H1 (cell line): Measurements from ENCODE around the gene PLS3. TPM values are rescaled to one million over a fixed set of nuclear protein-coding genes. Genes with fewer than 3 reads are reported as not detected.
A peak's percentile ranks its signal among the peaks of the same experiment; 100 is the strongest.

ENCODE experiments used
- CTCF ChIA-PET: fragments of 300-600 bp; sonication (Branson Sonifier 250); formaldehyde crosslinking; loops from one replicate; lab custom pipeline; 2021; ENCODE audit not compliant: partially characterized antibody; lab: Charles Lee
- POLR2A ChIA-PET: fragments of 300-600 bp; sonication (Branson Sonifier 250); formaldehyde crosslinking; loops from one replicate; lab custom pipeline; 2021; ENCODE audit warnings: inconsistent platforms; ENCODE audit not compliant: partially characterized antibody; lab: Charles Lee
- DNase-seq, 2 experiments: peaks; one replicate each; pipeline versions ENCODE4 v3.0.0 to v3.0.0-alpha.2; 2010 to 2022; ENCODE audit warnings: low spot score in 2 of 2, low read depth in 1 of 2, mixed read lengths in 1 of 2
- FAIRE-seq: peaks from 2 replicates; lab custom pipeline; 2011; peaks lifted over from hg19 to GRCh38; lab: Jason Lieb, UNC
- H2AFZ ChIP-seq: 2 replicates; pipeline ENCODE4 v1.8.1; 2012; ENCODE audit warnings: low read length, inconsistent platforms
- H2AK5ac ChIP-seq: 2 replicates; pipeline ENCODE4 v1.6.1; 2013; ENCODE audit warnings: low read depth, low read length
- H2BK120ac ChIP-seq: replicated peaks from 2 replicates; pipeline ENCODE3; 2013; ENCODE audit warnings: low read depth, low read length, inconsistent platforms
- H2BK12ac ChIP-seq: 2 replicates; pipeline ENCODE4 v1.6.1; 2013; ENCODE audit warnings: low read depth, low read length
- H2BK15ac ChIP-seq: 2 replicates; pipeline ENCODE4 v1.6.1; 2013; ENCODE audit warnings: low read length
- H2BK20ac ChIP-seq: 2 replicates; pipeline ENCODE4 v1.6.1; 2013; ENCODE audit warnings: low read length
- H2BK5ac ChIP-seq: 2 replicates; pipeline ENCODE4 v1.6.1; 2013; ENCODE audit warnings: low read depth, low read length
- H3K14ac ChIP-seq: 2 replicates; pipeline ENCODE4 v1.6.1; 2013; ENCODE audit warnings: inconsistent platforms; ENCODE audit not compliant: insufficient read length
- H3K18ac ChIP-seq: 2 replicates; pipeline ENCODE4 v1.6.1; 2013; ENCODE audit warnings: low read length; ENCODE audit errors: extremely low read depth
- H3K23ac ChIP-seq: 2 replicates; pipeline ENCODE4 v1.6.1; 2013; ENCODE audit warnings: inconsistent platforms; ENCODE audit not compliant: insufficient read length
- H3K23me2 ChIP-seq: 2 replicates; pipeline ENCODE4 v1.6.1; 2013; ENCODE audit warnings: low read depth, low read length
- H3K27ac ChIP-seq: 2 replicates; pipeline ENCODE4 v1.6.1; 2011; ENCODE audit warnings: low read depth, low read length, inconsistent platforms
- H3K27me3 ChIP-seq, 4 experiments: replicated peaks in 1 of 4; 1 replicate in 1 of 4; 2 replicates in 3 of 4; pipeline versions ENCODE4 v1.6.1 to v1.8.1; 2011 to 2013; ENCODE audit warnings: low read length in 3 of 4, mild to moderate bottlenecking in 3 of 4, inconsistent platforms in 2 of 4, mixed read lengths in 2 of 4, moderate library complexity in 1 of 4; ENCODE audit not compliant: control insufficient read depth in 3 of 4, insufficient read depth in 3 of 4; ENCODE audit errors: extremely low read depth in 1 of 4
- H3K36me3 ChIP-seq, 4 experiments: 2 replicates each; pipeline versions ENCODE4 v1.6.1 to v1.8.1; 2011 to 2013; ENCODE audit warnings: mild to moderate bottlenecking in 4 of 4, low read length in 3 of 4, moderate library complexity in 2 of 4, control low read depth in 1 of 4, inconsistent platforms in 1 of 4; ENCODE audit not compliant: insufficient read depth in 4 of 4, control insufficient read depth in 2 of 4
- H3K4ac ChIP-seq: replicated peaks from 2 replicates; pipeline ENCODE3; 2013; ENCODE audit warnings: low read length, low read depth, mixed read lengths, inconsistent platforms; ENCODE audit not compliant: insufficient read length
- H3K4me1 ChIP-seq, 4 experiments: replicated peaks in 1 of 4; 1 replicate in 1 of 4; 2 replicates in 3 of 4; pipeline versions ENCODE4 v1.6.1 to v1.8.1; 2011 to 2013; ENCODE audit warnings: low read length in 3 of 4, inconsistent platforms in 2 of 4, mixed read lengths in 1 of 4; ENCODE audit not compliant: insufficient read depth in 4 of 4, control insufficient read depth in 3 of 4
- H3K4me2 ChIP-seq, 2 experiments: 2 replicates each; pipeline versions ENCODE4 v1.6.1 to v1.8.1; 2011 to 2013; ENCODE audit warnings: low read depth in 2 of 2, low read length in 2 of 2, control low read depth in 1 of 2, inconsistent platforms in 1 of 2, mild to moderate bottlenecking in 1 of 2; ENCODE audit not compliant: insufficient read depth in 1 of 2
- H3K4me3 ChIP-seq, 4 experiments: fragments of 200-600, 300-600 bp in 1 of 4; sonication (generic), shearing (Covaris generic), sonication (Bioruptor Twin) in 1 of 4; 2 replicates each; pipeline versions ENCODE4 v1.5.1 to v1.8.1; 2011 to 2016; ENCODE audit warnings: low read length in 4 of 4, low read depth in 3 of 4, control low read depth in 2 of 4, inconsistent platforms in 2 of 4, mild to moderate bottlenecking in 2 of 4, mixed read lengths in 1 of 4, moderate library complexity in 1 of 4; ENCODE audit not compliant: insufficient read depth in 2 of 4; ENCODE audit errors: extremely low read depth in 1 of 4
- H3K56ac ChIP-seq: replicated peaks from 2 replicates; pipeline ENCODE3; 2013; ENCODE audit warnings: low read depth, mild to moderate bottlenecking, mixed read lengths, low read length, inconsistent platforms; ENCODE audit not compliant: insufficient read length
- H3K79me1 ChIP-seq: 2 replicates; pipeline ENCODE4 v1.6.1; 2013; ENCODE audit warnings: low read depth, low read length, control low read depth
- H3K79me2 ChIP-seq, 2 experiments: 2 replicates each; pipeline versions ENCODE4 v1.6.1 to v1.8.1; 2012 to 2013; ENCODE audit warnings: low read length in 2 of 2, mild to moderate bottlenecking in 2 of 2, inconsistent platforms in 1 of 2; ENCODE audit not compliant: insufficient read depth in 2 of 2, control insufficient read depth in 1 of 2
- H3K9ac ChIP-seq, 4 experiments: replicated peaks in 1 of 4; 1 replicate in 1 of 4; 2 replicates in 3 of 4; pipeline versions ENCODE4 v1.6.1 to v1.8.1; 2011 to 2013; ENCODE audit warnings: low read depth in 3 of 4, low read length in 3 of 4, control low read depth in 2 of 4, mild to moderate bottlenecking in 2 of 4, moderate library complexity in 2 of 4, inconsistent platforms in 1 of 4; ENCODE audit errors: extremely low read depth in 1 of 4
- H3K9me3 ChIP-seq, 2 experiments: 2 replicates each; pipeline versions ENCODE4 v1.6.1 to v1.8.1; 2012 to 2013; ENCODE audit warnings: mild to moderate bottlenecking in 2 of 2, moderate library complexity in 2 of 2, control low read depth in 1 of 2, inconsistent platforms in 1 of 2, low read depth in 1 of 2, low read length in 1 of 2, mixed read lengths in 1 of 2; ENCODE audit not compliant: insufficient read depth in 2 of 2
- H4K20me1 ChIP-seq, 2 experiments: replicated peaks in 1 of 2; 2 replicates each; pipeline versions ENCODE3 to v1.8.1; 2011 to 2013; ENCODE audit warnings: inconsistent platforms in 2 of 2, low read length in 2 of 2, mild to moderate bottlenecking in 1 of 2; ENCODE audit not compliant: insufficient read depth in 2 of 2, control insufficient read depth in 1 of 2
- H4K5ac ChIP-seq: 2 replicates; pipeline ENCODE4 v1.6.1; 2013; ENCODE audit warnings: low read length, low read depth, mixed read lengths, inconsistent platforms; ENCODE audit not compliant: insufficient read length
- H4K8ac ChIP-seq: 2 replicates; pipeline ENCODE4 v1.8.0; 2013; ENCODE audit warnings: mild to moderate bottlenecking, moderate library complexity, low read length, inconsistent platforms; ENCODE audit not compliant: insufficient read depth; ENCODE audit errors: extremely low read depth
- H4K91ac ChIP-seq: replicated peaks from 2 replicates; pipeline ENCODE3; 2013; ENCODE audit warnings: low read length, mixed read lengths, inconsistent platforms; ENCODE audit not compliant: insufficient read length
- BACH1 ChIP-seq: IDR thresholded peaks from 2 replicates; pipeline ENCODE4 v1.6.1; 2012; ENCODE audit warnings: low read length, improper control_type of control experiment
- FOSL1 ChIP-seq: IDR thresholded peaks from 2 replicates; pipeline ENCODE4 v1.6.1; 2011; ENCODE audit warnings: mild to moderate bottlenecking, low read depth, low read length, moderate library complexity; ENCODE audit not compliant: insufficient read depth
- TAF7 ChIP-seq: optimal IDR thresholded peaks from 2 replicates; pipeline ENCODE3; 2011; ENCODE audit warnings: low read depth, mild to moderate bottlenecking, inconsistent platforms, low read length, moderate library complexity, borderline replicate concordance
- WGBS, 2 experiments: shearing (Covaris generic) in 1 of 2; methylation state at CpG; one replicate each; pipeline versions ENCODE4 v1.1.6 to v1.1.7; 2013 to 2015; ENCODE audit warnings: low lambda C conversion rate in 2 of 2, mixed read lengths in 2 of 2, inconsistent platforms in 1 of 2, low coverage in 1 of 2, missing lambda C conversion rate in 1 of 2; ENCODE audit not compliant: insufficient replicate concordance in 2 of 2, insufficient coverage in 1 of 2, insufficient read length in 1 of 2; ENCODE audit errors: extremely low coverage in 1 of 2, missing lambda C conversion rate in 1 of 2; 5-methylcytosine and 5-hydroxymethylcytosine counted together
- polyA plus RNA-seq, 7 experiments: library from polyadenylated mRNA; depleted of rRNA in 3 of 7; stranded (reverse) in 5 of 7; unstranded in 2 of 7; fragments of >200 nt in 5 of 7; fragments of 200-250 nt in 2 of 7; gene quantifications; 1 replicate in 5 of 7; 2 replicates in 1 of 7; 4 replicates in 1 of 7; pipeline versions ENCODE4 v1.2.1 to v1.2.3, GENCODE V29; 2011 to 2013; ENCODE audit warnings: missing spikeins in 2 of 7, mixed read lengths in 2 of 7
- total RNA-seq: library from RNA; stranded (reverse); fragmentation: NEBNext Ultra II Directional; extraction: Animal tissue kit (Norgen Biotek cat#: 25700); gene quantifications from 2 replicates; pipeline ENCODE4 v1.2.1, GENCODE V29; 2021
- TF ChIP-seq, protein P1 (sequence below): IDR thresholded peaks from 2 replicates; pipeline ENCODE4 v1.6.1; 2012; ENCODE audit warnings: inconsistent platforms

The PLS3 gene
- total and polyA plus RNA-seq, 2 of the 8 experiments (the other 6 are each of a cell fraction or from before 2014, with no cell fraction given), result 107 to 185 TPM

GRCh38 chrX:115606861-115607260 lies 45.9 kb downstream of the PLS3 start:
- Histone ChIP-seq H2BK15ac (no peak overlapping the region), H3K4me2 (no peak overlapping the region), H4K91ac (no peak overlapping the region), H2AK5ac (no peak overlapping the region), H3K4ac (no peak overlapping the region), H3K79me1 (no peaks in the 10 kb centered on the region), H3K4me3 (no peak overlapping the region), H2AFZ (no peak overlapping the region), H2BK20ac (no peak overlapping the region), H4K5ac (no peak overlapping the region), H3K9me3 (no peaks in the 10 kb centered on the region), H3K79me2 (peaks cover 0 to 37% of the 10 kb centered on the region in 2 experiments; a peak in 3 of 4 replicates), H3K14ac (no peak overlapping the region), H4K8ac (no peak overlapping the region), H3K23ac (no peak overlapping the region), H2BK12ac (0 out of 2 replicates have a peak overlapping the region, but pooled peaks have one; percentile 17), H3K27ac (no peak overlapping the region), H3K18ac (no peak overlapping the region), H3K56ac (no peak overlapping the region), H3K27me3 (no peaks in the 10 kb centered on the region), H2BK5ac (no peak overlapping the region), H3K36me3 (peaks cover 0 to 18% (median 0%) of the 10 kb centered on the region in 4 experiments; a peak in 2 of 8 replicates), H3K23me2 (no peaks in the 10 kb centered on the region), H3K9ac (no peak overlapping the region), H4K20me1 (peaks cover 0 to under 1% of the 10 kb centered on the region in 2 experiments), H2BK120ac (no peak overlapping the region), H3K4me1 (peaks cover 0 to 3% (median 0%) of the 10 kb centered on the region in 4 experiments; a peak in 1 of 7 replicates)
- ChIA-PET CTCF (interaction anchor here (0.5 to 0.6 kb wide), 2 partner anchors 75 to 278 kb away, joined by 3 read pairs; no protein-coding TSS in a partner anchor), POLR2A (no interaction called here)
- WGBS, 2 experiments, result 94% methylated on average over 5 of the region's 5 CpGs; no CpG with 5 or more reads in 1 of the 2 experiments
- no peak for TF ChIP-seq TAF7
- TF ChIP-seq, protein P1, sequence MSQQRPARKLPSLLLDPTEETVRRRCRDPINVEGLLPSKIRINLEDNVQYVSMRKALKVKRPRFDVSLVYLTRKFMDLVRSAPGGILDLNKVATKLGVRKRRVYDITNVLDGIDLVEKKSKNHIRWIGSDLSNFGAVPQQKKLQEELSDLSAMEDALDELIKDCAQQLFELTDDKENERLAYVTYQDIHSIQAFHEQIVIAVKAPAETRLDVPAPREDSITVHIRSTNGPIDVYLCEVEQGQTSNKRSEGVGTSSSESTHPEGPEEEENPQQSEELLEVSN, result no peak
- no peak for TF ChIP-seq FOSL1
- TF ChIP-seq BACH1, result no peak
- FAIRE-seq, result peak; percentile 82
- DNase-seq, result no peak
